Muscle layer of colon (tissue), 2 donors: ENCODE data around the gene MIAT.

Experiments
- H3K27ac ChIP-seq: one replicate; pipeline ENCODE4 v1.7.0; 2013; ENCODE audit warnings: low read depth, mild to moderate bottlenecking, low read length, moderate library complexity
- H3K27me3 ChIP-seq, 2 donors: one replicate each; pipeline ENCODE4 v1.7.0; 2013; ENCODE audit warnings: low read length in 2 of 2, mild to moderate bottlenecking in 2 of 2; ENCODE audit not compliant: insufficient read depth in 2 of 2, control insufficient read depth in 1 of 2
- H3K36me3 ChIP-seq: one replicate; pipeline ENCODE4 v1.7.0; 2013; ENCODE audit warnings: mild to moderate bottlenecking, low read length; ENCODE audit not compliant: insufficient read depth
- H3K4me1 ChIP-seq: one replicate; pipeline ENCODE4 v1.7.0; 2013; ENCODE audit warnings: mild to moderate bottlenecking, low read length; ENCODE audit not compliant: insufficient read depth
- H3K4me3 ChIP-seq, 2 donors: one replicate each; pipeline ENCODE4 v1.7.0; 2013; ENCODE audit warnings: low read length in 2 of 2, low read depth in 1 of 2, mild to moderate bottlenecking in 1 of 2, moderate library complexity in 1 of 2
- H3K9ac ChIP-seq: one replicate; pipeline ENCODE4 v1.7.0; 2013; ENCODE audit warnings: low read length
- H3K9me3 ChIP-seq: one replicate; pipeline ENCODE4 v1.7.0; 2013; ENCODE audit warnings: mild to moderate bottlenecking, low read length
- donor health status: abdominal sarcoma.
- donor health status: Adenocarcinoma of cecum.

Gene MIAT

GRCh38 chr22:26724414-26724813 lies 67.0 kb downstream of the MIAT start:
- Histone ChIP-seq H3K9ac (no peak overlapping the region), H3K4me1 (no peaks in the 10 kb centered on the region), H3K4me3 (no peak overlapping the region), H3K9me3 (no peaks in the 10 kb centered on the region), H3K27me3 (no peaks in the 10 kb centered on the region), H3K27ac (no peak overlapping the region), H3K36me3 (peaks cover 8% of the 10 kb centered on the region)

DNA sequence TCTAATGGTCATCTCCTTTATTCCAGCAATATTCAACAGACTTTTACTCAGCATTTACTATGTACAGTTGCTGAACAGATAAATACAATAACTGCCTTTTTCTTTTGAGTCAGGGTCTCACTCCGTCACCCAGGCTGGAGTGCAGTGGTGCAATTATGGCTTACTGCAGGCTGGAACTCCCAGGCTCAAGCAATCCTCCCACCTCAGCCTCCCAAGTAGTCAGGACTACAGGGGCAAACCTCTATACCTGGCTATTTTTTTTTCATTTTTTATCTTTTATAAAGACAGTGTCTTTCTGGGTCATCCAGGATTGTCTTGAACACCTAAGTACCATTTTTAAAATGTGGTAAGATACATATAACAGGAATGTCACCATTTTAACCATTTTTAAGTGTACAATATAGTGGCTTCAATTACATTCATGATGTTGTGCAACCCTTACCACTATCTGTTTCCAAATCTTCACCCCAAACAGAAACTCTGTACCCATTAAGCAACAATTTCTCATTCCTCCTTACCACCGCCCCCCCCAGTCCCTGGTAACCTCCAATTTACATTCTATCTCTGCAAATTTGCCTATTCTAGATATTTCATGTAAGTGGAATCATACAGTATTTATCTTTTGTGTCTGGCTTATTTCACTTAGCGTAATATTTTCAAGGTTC lies 67.8 kb downstream of the MIAT start:
- no peak overlapping the region for H3K9ac ChIP-seq
- no peak overlapping the region for H3K4me3 ChIP-seq
- H3K27ac ChIP-seq: no peak overlapping the region
- H3K9me3 ChIP-seq: no peaks in the 10 kb centered on the region
- no peaks in the 10 kb centered on the region for H3K4me1 ChIP-seq
- H3K27me3 ChIP-seq: no peaks in the 10 kb centered on the region
- H3K36me3 ChIP-seq: peaks cover 8% of the 10 kb centered on the region
